Endodermal cell (in vitro differentiated cells): ENCODE measurements around the gene WDR73. TPM values are rescaled to one million over a fixed set of nuclear protein-coding genes. Genes with fewer than 3 reads are reported as not detected.

ENCODE experiments used
- DNase-seq: peaks from one replicate; pipeline ENCODE4 v3.0.0-alpha.2; 2017
- H3K27ac ChIP-seq: 2 replicates; pipeline ENCODE4 v1.5.1; 2013; ENCODE audit warnings: mild to moderate bottlenecking, low read depth, low read length, moderate library complexity
- H3K27me3 ChIP-seq: 2 replicates; pipeline ENCODE4 v1.6.1; 2013; ENCODE audit warnings: mild to moderate bottlenecking, low read length, moderate library complexity; ENCODE audit not compliant: insufficient read depth, control insufficient read depth, poor library complexity, severe bottlenecking
- H3K36me3 ChIP-seq: 2 replicates; pipeline ENCODE4 v1.7.0; 2013; ENCODE audit warnings: mild to moderate bottlenecking, low read length, moderate library complexity; ENCODE audit not compliant: control insufficient read depth, insufficient read depth
- H3K4me1 ChIP-seq: one replicate; pipeline ENCODE4 v1.7.0; 2013; ENCODE audit warnings: low read length; ENCODE audit not compliant: control insufficient read depth, insufficient read depth
- H3K4me3 ChIP-seq: 2 replicates; pipeline ENCODE4 v1.5.1; 2013; ENCODE audit warnings: mild to moderate bottlenecking, low read length, moderate library complexity
- H3K9ac ChIP-seq: 2 replicates; pipeline ENCODE4 v1.6.1; 2013; ENCODE audit warnings: mild to moderate bottlenecking, low read length, moderate library complexity; ENCODE audit not compliant: poor library complexity, severe bottlenecking; ENCODE audit errors: extremely low read depth
- H3K9me3 ChIP-seq: 2 replicates; pipeline ENCODE4 v1.6.1; 2013; ENCODE audit warnings: mild to moderate bottlenecking, low read length, moderate library complexity; ENCODE audit not compliant: control insufficient read depth
- H3K27ac Mint-ChIP-seq: 2 replicates; pipeline ENCODE4 v1.8.0; 2020; ENCODE audit warnings: mixed read lengths
- H3K27me3 Mint-ChIP-seq: 2 replicates; pipeline ENCODE4 v1.8.0; 2021; ENCODE audit warnings: mild to moderate bottlenecking, mixed read lengths; ENCODE audit not compliant: insufficient read depth
- H3K36me3 Mint-ChIP-seq: 2 replicates; pipeline ENCODE4 v1.8.0; 2020; ENCODE audit warnings: low read depth, mixed read lengths
- H3K4me1 Mint-ChIP-seq: 2 replicates; pipeline ENCODE4 v1.8.0; 2020; ENCODE audit warnings: mixed read lengths
- H3K4me3 Mint-ChIP-seq: 2 replicates; pipeline ENCODE4 v1.8.0; 2020; ENCODE audit warnings: mild to moderate bottlenecking, moderate library complexity, mixed read lengths
- H3K9me3 Mint-ChIP-seq: 2 replicates; pipeline ENCODE4 v1.8.0; 2020; ENCODE audit warnings: mild to moderate bottlenecking, mixed read lengths
- CTCF ChIP-seq: fragments of 200-600 bp; sonication (generic); conservative IDR thresholded peaks from 2 replicates; pipeline ENCODE4 v1.5.0; 2021; ENCODE audit warnings: antibody characterized with exemption, mild to moderate bottlenecking
- WGBS, 2 experiments: methylation state at CpG; one replicate each; pipeline versions ENCODE4 v1.1.5 to v1.1.7; 2013; ENCODE audit warnings: missing lambda C conversion rate in 2 of 2, mixed read lengths in 1 of 2; ENCODE audit not compliant: insufficient coverage in 1 of 2, insufficient read length in 1 of 2; 5-methylcytosine and 5-hydroxymethylcytosine counted together
- total RNA-seq, 2 donors: library from RNA; stranded (reverse); fragmentation: NEBNext Ultra II Directional in 1 of 2; extraction: Animal tissue kit (Norgen Biotek cat#: 25700) in 1 of 2; gene quantifications; 2 replicates in 1 of 2; 3 replicates in 1 of 2; pipeline ENCODE4 v1.2.1, GENCODE V29; 2021

The WDR73 gene
- total RNA-seq, 2 donors from 2014 or later, result 44.1 to 46.8 TPM

GRCh38 chr15:84684092-84684491 is 30.0 kb upstream of the WDR73 start:
- H3K36me3 ChIP-seq, result peaks cover 92% of the 10 kb centered on the region
- peaks cover 76% of the 10 kb centered on the region for H3K36me3 Mint-ChIP-seq

GRCh38 chr15:84681831-84682230 is 27.7 kb upstream of the WDR73 start:
- H3K27ac ChIP-seq, result no peak overlapping the region
- Mint-ChIP-seq H3K27ac (no peak overlapping the region), H3K4me3 (no peak overlapping the region), H3K4me1 (no peaks in the 10 kb centered on the region), H3K9me3 (no peaks in the 10 kb centered on the region), H3K36me3 (peaks cover 73% of the 10 kb centered on the region), H3K27me3 (no peaks in the 10 kb centered on the region)
- no peak overlapping the region for H3K4me3 ChIP-seq
- no peak for TF ChIP-seq CTCF
- H3K27me3 ChIP-seq, result no peaks in the 10 kb centered on the region
- H3K4me1 ChIP-seq, result no peaks in the 10 kb centered on the region
- H3K9ac ChIP-seq, result no peak overlapping the region
- 88 to 94% methylated on average over 2 to 3 of the region's 3 CpGs for WGBS, 2 experiments
- DNase-seq, result no peak
- peaks cover 90% of the 10 kb centered on the region for H3K36me3 ChIP-seq
- H3K9me3 ChIP-seq, result no peaks in the 10 kb centered on the region

More at GRCh38 chr15:84684092-84684491, 30.0 kb upstream of the WDR73 start:
- 100% methylated on average over 1 of the region's 1 CpG; no CpG with 5 or more reads in 1 of the 2 experiments for WGBS, 2 experiments
- no peaks in the 10 kb centered on the region for H3K9me3 ChIP-seq
- H3K4me1 Mint-ChIP-seq, result no peaks in the 10 kb centered on the region
- H3K4me3 Mint-ChIP-seq, result no peak overlapping the region
- no peaks in the 10 kb centered on the region for H3K4me1 ChIP-seq
- H3K9me3 Mint-ChIP-seq, result no peaks in the 10 kb centered on the region
- TF ChIP-seq CTCF, result peak; percentile 28
- no peak overlapping the region for H3K4me3 ChIP-seq
- H3K9ac ChIP-seq, result no peak overlapping the region
- DNase-seq, result no peak
- no peaks in the 10 kb centered on the region for H3K27me3 ChIP-seq
- H3K27ac ChIP-seq, result no peak overlapping the region
- no peak overlapping the region for H3K27ac Mint-ChIP-seq
- no peaks in the 10 kb centered on the region for H3K27me3 Mint-ChIP-seq

GRCh38 chr15:84671211-84671610 is 17.1 kb upstream of the WDR73 start:
- Mint-ChIP-seq H3K27ac (no peak overlapping the region), H3K9me3 (peaks cover 6% of the 10 kb centered on the region), H3K4me3 (no peak overlapping the region), H3K4me1 (peaks cover 4% of the 10 kb centered on the region), H3K36me3 (peaks cover 66% of the 10 kb centered on the region), H3K27me3 (no peaks in the 10 kb centered on the region)
- no peak overlapping the region for H3K27ac ChIP-seq
- no peak overlapping the region for H3K4me3 ChIP-seq
- H3K9me3 ChIP-seq, result no peaks in the 10 kb centered on the region
- DNase-seq, result no peak
- H3K9ac ChIP-seq, result no peak overlapping the region
- no peak for TF ChIP-seq CTCF
- H3K27me3 ChIP-seq, result no peaks in the 10 kb centered on the region
- no peaks in the 10 kb centered on the region for H3K4me1 ChIP-seq
- peaks cover 75% of the 10 kb centered on the region for H3K36me3 ChIP-seq
